ENCODE results near the gene RASSF5. TPM values are rescaled to one million over a fixed set of nuclear protein-coding genes. Genes with fewer than 3 reads are reported as not detected.
"Not testable (repeated sequence)": the region's sequence is repeated elsewhere in the genome, so short reads cannot be mapped to it uniquely, and the experiment has no call there.

The RASSF5 gene
- total RNA-seq, 2 donors from 2014 or later, result 9.9 to 17.5 TPM

- peaks cover 0 to 8% of the 10 kb centered on the region in 2 donors for H3K4me1 ChIP-seq
These were observed 99.5 kb downstream of the RASSF5 start for GRCh38 chr1:206606867-206607266.

GRCh38 chr1:206608108-206608698 is 100.9 kb downstream of the RASSF5 start:
- no peak overlapping the region for H3K4me3 ChIP-seq
- TF ChIP-seq CTCF (IDR thresholded peaks at IDR 0.05), result peak; percentile 54 to 71
- H3K9me3 ChIP-seq, result no peaks in the 10 kb centered on the region
- no peak for DNase-seq (ENCODE audit: low spot score)
- peaks cover 46% of the 10 kb centered on the region for H3K36me3 ChIP-seq
- no peak overlapping the region for H3K27ac ChIP-seq
- H3K4me1 ChIP-seq, result peaks cover 0 to 8% of the 10 kb centered on the region in 2 donors
- no peaks in the 10 kb centered on the region for H3K27me3 ChIP-seq

More at GRCh38 chr1:206606867-206607266, 99.5 kb downstream of the RASSF5 start:
- no peaks in the 10 kb centered on the region for H3K9me3 ChIP-seq
- H3K27me3 ChIP-seq, result no peaks in the 10 kb centered on the region
- no peak for DNase-seq (ENCODE audit: low spot score)
- peaks cover 59% of the 10 kb centered on the region for H3K36me3 ChIP-seq
- no peak overlapping the region for H3K27ac ChIP-seq
- H3K4me3 ChIP-seq, result no peak overlapping the region
- TF ChIP-seq CTCF (IDR thresholded peaks at IDR 0.05), result no peak

- DNase-seq (ENCODE audit: low spot score), result no peak
- no peaks in the 10 kb centered on the region for H3K27me3 ChIP-seq
- H3K27ac ChIP-seq, result no peak overlapping the region
- H3K9me3 ChIP-seq, result no peaks in the 10 kb centered on the region
- peaks cover 0 to 8% of the 10 kb centered on the region in 2 donors for H3K4me1 ChIP-seq
- peaks cover 34% of the 10 kb centered on the region for H3K36me3 ChIP-seq
- no peak for TF ChIP-seq CTCF (IDR thresholded peaks at IDR 0.05)
- H3K4me3 ChIP-seq, result no peak overlapping the region
These were observed 102.1 kb downstream of the RASSF5 start for GRCh38 chr1:206609229-206609991.

- peak within 1 kb of the TSS; percentile 64 to 66 for H3K4me3 ChIP-seq
- no peaks in the 10 kb centered on the region for H3K9me3 ChIP-seq
- H3K27me3 ChIP-seq, result no peaks in the 10 kb centered on the region
- H3K27ac ChIP-seq, result peak within 1 kb of the TSS; percentile 78 to 85
- DNase-seq (ENCODE audit: low spot score), result peak; percentile 92
- TF ChIP-seq CTCF (IDR thresholded peaks at IDR 0.05), result peak; percentile 98 to 99
- peaks cover 22% of the 10 kb centered on the region for H3K36me3 ChIP-seq
- peaks cover 0 to 8% of the 10 kb centered on the region in 2 donors for H3K4me1 ChIP-seq
These were observed 105.0 kb downstream of the RASSF5 start, which contains the start of gene EIF2D for GRCh38 chr1:206612129-206612876. Gene EIF2D (minus strand): TSS chr1:206612465. CDS start chr1:206612342, 123 bp downstream.

GRCh38 chr1:206626396-206626795 is 119.1 kb downstream of the RASSF5 start:
- H3K36me3 ChIP-seq; H3K4me1 ChIP-seq; H3K27ac ChIP-seq; DNase-seq (ENCODE audit: low spot score); H3K9me3 ChIP-seq; H3K4me3 ChIP-seq; H3K27me3 ChIP-seq: not testable (repeated sequence)

GRCh38 chr1:206628916-206629315 is 121.6 kb downstream of the RASSF5 start:
- H3K27ac ChIP-seq, result no peak overlapping the region
- no peaks in the 10 kb centered on the region for H3K4me1 ChIP-seq
- H3K4me3 ChIP-seq, result no peak overlapping the region
- TF ChIP-seq CTCF (IDR thresholded peaks at IDR 0.05), result no peak
- DNase-seq (ENCODE audit: low spot score), result no peak
- H3K9me3 ChIP-seq, result no peaks in the 10 kb centered on the region
- H3K36me3 ChIP-seq, result no peaks in the 10 kb centered on the region
- no peaks in the 10 kb centered on the region for H3K27me3 ChIP-seq

Data from right atrium auricular region (tissue), 2 donors.